AG04449 (cell line): ENCODE measurements around the gene CFAP97D2.
A peak's percentile ranks its signal among the peaks of the same experiment; 100 is the strongest.

Experiments
- CTCF ChIA-PET: fragments of 350-600 bp; formaldehyde crosslinking; extraction: SDS; loops from one replicate; lab custom pipeline; 2021; ENCODE audit warnings: antibody characterized with exemption; lab: Yijun Ruan, JAX
- POLR2A ChIA-PET: fragments of 400-600, 350-600 bp; formaldehyde crosslinking; extraction: SDS; loops from one replicate; lab custom pipeline; 2020; ENCODE audit warnings: antibody characterized with exemption, inconsistent platforms; lab: Yijun Ruan, JAX
- DNase-seq: peaks from one replicate; pipeline ENCODE4 v3.0.0-alpha.2; 2010; ENCODE audit warnings: low read depth, low spot score
- H3K4me3 ChIP-seq: 2 replicates; pipeline ENCODE4 v1.5.1; 2011; ENCODE audit warnings: low read depth, mild to moderate bottlenecking, control low read depth, low read length
- TF ChIP-seq, protein P1 (sequence below): IDR thresholded peaks from one replicate; pipeline ENCODE4 v1.5.1; 2011; ENCODE audit warnings: mild to moderate bottlenecking, moderate library complexity, low read length, control low read depth, inconsistent platforms; ENCODE audit not compliant: insufficient read depth; ENCODE audit errors: missing control alignments

Gene CFAP97D2

DNA sequence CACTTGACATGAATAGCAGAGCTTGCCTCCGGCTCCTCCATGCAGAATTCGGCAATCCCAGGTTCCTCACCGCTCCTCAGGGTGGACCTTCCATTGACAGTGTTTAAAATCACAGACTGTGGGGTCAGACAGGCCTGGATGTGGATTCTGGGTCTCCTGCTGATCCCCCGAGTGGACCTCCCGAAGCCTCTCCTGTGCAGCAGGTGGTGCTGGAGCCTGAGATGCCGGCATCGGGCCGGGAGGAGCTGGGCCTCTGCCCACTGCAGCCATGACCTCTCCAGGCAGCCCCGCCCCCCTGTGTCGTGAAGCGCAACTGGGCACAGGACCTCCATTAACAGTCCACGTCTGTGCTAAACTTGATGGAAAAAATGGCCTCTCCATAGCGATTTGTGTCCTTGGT, 45.1 kb downstream of the CFAP97D2 start:
- POLR2A ChIA-PET, result no interaction called here

DNA sequence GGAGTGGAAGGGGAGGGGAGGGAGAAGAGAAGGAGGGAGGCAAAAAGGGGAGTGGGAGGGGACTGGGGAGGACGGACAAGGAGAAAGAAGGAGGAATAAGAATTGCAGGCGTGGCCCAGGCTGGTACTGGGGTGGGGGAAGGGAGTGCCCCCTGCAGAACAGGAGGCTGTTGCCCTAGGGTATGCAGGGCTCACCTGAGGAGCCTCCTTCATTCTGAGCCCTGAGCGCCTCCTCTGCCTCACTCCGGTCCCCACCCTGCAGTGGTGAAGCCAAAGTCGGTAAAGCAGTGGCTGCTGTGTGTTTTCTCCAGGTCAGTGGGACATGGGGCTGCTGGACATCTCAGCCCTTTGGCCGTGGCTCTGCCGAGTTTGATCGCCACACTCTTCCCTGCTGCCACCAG, 46.6 kb downstream of the CFAP97D2 start:
- ChIA-PET POLR2A (no interaction called here), CTCF (interaction anchor here (0.7 to 1.8 kb wide), 22 partner anchors 11 to 599 kb away, joined by 3 to 7 read pairs (median 4); no protein-coding TSS in a partner anchor)
- no peak overlapping the region for H3K4me3 ChIP-seq
- DNase-seq, result no peak
- TF ChIP-seq, protein P1, sequence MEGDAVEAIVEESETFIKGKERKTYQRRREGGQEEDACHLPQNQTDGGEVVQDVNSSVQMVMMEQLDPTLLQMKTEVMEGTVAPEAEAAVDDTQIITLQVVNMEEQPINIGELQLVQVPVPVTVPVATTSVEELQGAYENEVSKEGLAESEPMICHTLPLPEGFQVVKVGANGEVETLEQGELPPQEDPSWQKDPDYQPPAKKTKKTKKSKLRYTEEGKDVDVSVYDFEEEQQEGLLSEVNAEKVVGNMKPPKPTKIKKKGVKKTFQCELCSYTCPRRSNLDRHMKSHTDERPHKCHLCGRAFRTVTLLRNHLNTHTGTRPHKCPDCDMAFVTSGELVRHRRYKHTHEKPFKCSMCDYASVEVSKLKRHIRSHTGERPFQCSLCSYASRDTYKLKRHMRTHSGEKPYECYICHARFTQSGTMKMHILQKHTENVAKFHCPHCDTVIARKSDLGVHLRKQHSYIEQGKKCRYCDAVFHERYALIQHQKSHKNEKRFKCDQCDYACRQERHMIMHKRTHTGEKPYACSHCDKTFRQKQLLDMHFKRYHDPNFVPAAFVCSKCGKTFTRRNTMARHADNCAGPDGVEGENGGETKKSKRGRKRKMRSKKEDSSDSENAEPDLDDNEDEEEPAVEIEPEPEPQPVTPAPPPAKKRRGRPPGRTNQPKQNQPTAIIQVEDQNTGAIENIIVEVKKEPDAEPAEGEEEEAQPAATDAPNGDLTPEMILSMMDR, result no peak

More for the DNA sequence above, 45.1 kb downstream of the CFAP97D2 start:
- CTCF ChIA-PET, result interaction anchor here (0.7 to 0.9 kb wide), 2 partner anchors 9 to 10 kb away, joined by 3 read pairs; no protein-coding TSS in a partner anchor
- DNase-seq, result no peak
- TF ChIP-seq, protein P1, result no peak
- H3K4me3 ChIP-seq, result no peak overlapping the region

DNA sequence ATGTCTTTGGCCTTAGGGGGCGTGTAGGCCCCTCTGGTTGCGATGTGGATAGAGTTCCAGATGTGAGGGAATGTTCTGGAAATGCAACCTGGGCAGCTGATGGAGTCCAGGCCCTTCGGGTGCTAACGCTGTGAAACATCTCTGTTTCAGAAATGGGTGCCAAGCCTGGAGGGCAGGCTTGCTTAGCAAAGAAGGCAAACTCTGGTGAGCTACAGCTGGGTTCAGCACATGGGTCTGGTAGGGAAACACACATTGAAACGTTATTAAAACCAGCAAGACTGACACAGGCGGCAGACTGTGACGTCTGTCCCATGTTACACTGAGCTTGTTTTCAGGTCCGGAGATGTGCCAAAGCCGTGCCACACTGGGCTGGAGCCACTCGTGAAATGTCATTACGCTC, 47.0 kb downstream of the CFAP97D2 start:
- no peak for DNase-seq
- no peak overlapping the region for H3K4me3 ChIP-seq
- ChIA-PET POLR2A (no interaction called here), CTCF (interaction anchor here (0.7 to 1.8 kb wide), 23 partner anchors 11 to 600 kb away, joined by 3 to 7 read pairs (median 3); no protein-coding TSS in a partner anchor)
- TF ChIP-seq, protein P1, result no peak

DNA sequence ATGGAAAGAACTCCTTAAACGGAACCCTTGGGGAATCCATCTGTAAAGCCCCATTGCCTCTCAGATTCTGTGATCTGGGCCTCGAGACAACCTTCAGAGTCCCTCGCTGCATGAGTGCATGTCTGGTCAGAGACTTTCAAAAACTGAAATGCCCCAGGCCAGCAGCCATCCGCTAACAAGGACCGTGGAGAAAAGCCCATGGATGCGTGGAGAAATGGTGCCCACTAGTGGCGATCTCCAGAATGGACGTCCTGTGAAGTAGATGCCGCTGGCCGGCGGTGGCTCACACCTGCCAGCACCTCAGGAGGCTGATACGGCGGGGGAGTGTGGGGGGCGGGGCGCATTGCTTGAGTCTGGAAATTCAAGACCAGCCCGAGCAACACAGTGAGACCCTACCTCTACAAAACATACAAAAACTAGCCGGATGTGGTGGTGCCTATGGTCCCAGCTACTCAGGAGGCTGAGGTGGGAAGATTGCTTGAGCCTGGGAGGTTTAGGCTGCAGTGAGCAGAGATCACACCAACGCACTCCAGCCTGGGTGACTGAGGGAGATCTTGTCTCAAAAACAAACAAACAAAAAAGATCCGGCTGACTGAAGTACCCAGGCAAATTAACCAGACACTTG, 47.8 kb downstream of the CFAP97D2 start:
- POLR2A ChIA-PET, result no interaction called here
- no peak overlapping the region for H3K4me3 ChIP-seq
- DNase-seq, result no peak
- TF ChIP-seq, protein P1, result peak; percentile 96
- CTCF ChIA-PET, result interaction anchor here (0.7 to 2.5 kb wide), 19 partner anchors 10 to 424 kb away, joined by 3 to 10 read pairs (median 4); no protein-coding TSS in a partner anchor

DNA sequence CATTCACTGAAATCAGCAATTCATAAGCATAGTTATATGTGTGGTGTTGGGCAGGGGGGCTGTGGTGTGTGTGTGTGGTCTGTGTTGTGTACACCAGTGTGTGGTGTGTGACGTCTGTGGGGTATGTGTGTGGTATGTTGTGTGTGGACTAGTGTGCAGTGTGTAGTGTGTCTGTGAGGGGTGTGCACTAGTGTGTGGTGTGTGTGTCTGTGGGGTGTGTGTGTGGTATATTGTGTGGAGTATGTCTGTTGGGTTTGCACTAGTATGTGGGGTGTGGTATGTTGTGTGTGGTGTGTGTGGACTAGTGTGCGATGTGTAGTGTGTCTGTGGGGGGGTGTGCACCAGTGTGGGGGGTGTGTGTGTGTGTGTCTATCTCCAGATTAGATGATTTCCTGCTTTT, 48.5 kb downstream of the CFAP97D2 start:
- TF ChIP-seq, protein P1, result no peak
- DNase-seq, result no peak
- ChIA-PET CTCF (interaction anchor here (0.7 to 2.5 kb wide), 9 partner anchors 13 to 498 kb away, joined by 3 to 10 read pairs (median 6); no protein-coding TSS in a partner anchor), POLR2A (no interaction called here)
- H3K4me3 ChIP-seq, result no peak overlapping the region

DNA sequence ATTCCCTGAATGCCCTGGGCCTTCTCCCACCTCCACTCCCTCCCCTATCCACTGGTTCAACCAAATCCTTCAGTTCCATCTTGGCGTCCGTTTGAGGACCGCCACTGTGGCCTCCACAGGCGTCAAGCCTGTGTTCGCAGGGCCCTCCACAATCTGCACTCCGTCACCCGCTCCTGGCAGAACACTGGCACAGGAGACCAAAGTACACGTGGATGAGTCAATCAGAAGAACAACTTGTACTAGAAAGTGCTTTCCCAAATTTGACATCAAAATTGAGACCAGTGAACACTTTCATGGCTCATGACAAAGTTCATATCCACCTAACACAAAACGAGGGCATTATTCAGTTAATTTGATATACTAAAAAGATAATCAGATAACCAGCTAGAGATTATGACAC, 49.1 kb downstream of the CFAP97D2 start:
- ChIA-PET POLR2A (interaction anchor here (0.6 kb wide), 1 partner anchor 180 kb away, joined by 3 read pairs; no protein-coding TSS in a partner anchor), CTCF (interaction anchor here (0.8 to 2.5 kb wide), 9 partner anchors 14 to 499 kb away, joined by 3 to 10 read pairs (median 5); no protein-coding TSS in a partner anchor)
- H3K4me3 ChIP-seq, result no peak overlapping the region
- TF ChIP-seq, protein P1, result no peak
- no peak for DNase-seq
